ENCODE data around the gene LMAN2.

- TF ChIP-seq CTCF (IDR thresholded peaks at IDR 0.05; ENCODE audit: low read depth, low read length, poor library complexity, severe bottlenecking): no peak
- no peak for TF ChIP-seq EZH2phosphoT487 (IDR thresholded peaks at IDR 0.05; ENCODE audit: borderline replicate concordance, low read length)
These were observed 47.5 kb downstream of the LMAN2 start for GRCh38 chr5:177303925-177304391.
